Activated effector memory CD4-positive, alpha-beta T cell treated with Interleukin-2 at 50 U/mL for 16 hours (primary cell): ENCODE data around the gene BLOC1S2.
A peak's percentile ranks its signal among the peaks of the same experiment; 100 is the strongest.
"Not testable (repeated sequence)": the region's sequence is repeated elsewhere in the genome, so short reads cannot be mapped to it uniquely, and the experiment has no call there.

Experiments used
- DNase-seq: peaks from one replicate; pipeline ENCODE4 v3.0.0-alpha.2; 2020

The BLOC1S2 gene

GRCh38 chr10:100286051-100287033 is at the start of gene BLOC1S2:
Gene BLOC1S2 (minus strand): TSS chr10:100286680. CDS start chr10:100286659, 21 bp downstream.
- peak; percentile 83 for DNase-seq

- DNase-seq = no peak
These were observed 48.3 kb upstream of the BLOC1S2 start for GRCh38 chr10:100334762-100335161.

- DNase-seq = no peak
These were observed 47.4 kb upstream of the BLOC1S2 start for GRCh38 chr10:100333661-100334440.

- no peak for DNase-seq
These were observed 46.6 kb upstream of the BLOC1S2 start for GRCh38 chr10:100333106-100333505.

GRCh38 chr10:100330079-100330478 is 43.6 kb upstream of the BLOC1S2 start, which contains the start of gene PKD2L1:
Gene PKD2L1 (minus strand): TSS chr10:100330228. CDS start chr10:100330103, 125 bp downstream.
- DNase-seq = no peak

GRCh38 chr10:100328198-100328597 is 41.7 kb upstream of the BLOC1S2 start:
- no peak for DNase-seq

GRCh38 chr10:100327718-100328009 is 41.2 kb upstream of the BLOC1S2 start:
- DNase-seq = no peak

- no peak for DNase-seq
These were observed 40.7 kb upstream of the BLOC1S2 start for GRCh38 chr10:100327007-100327717.

- DNase-seq = no peak
These were observed 38.7 kb upstream of the BLOC1S2 start for GRCh38 chr10:100325158-100325557.

GRCh38 chr10:100319707-100320402 is 33.4 kb upstream of the BLOC1S2 start:
- DNase-seq = no peak

- DNase-seq = no peak
These were observed 31.7 kb upstream of the BLOC1S2 start for GRCh38 chr10:100318207-100318606.

GRCh38 chr10:100315615-100316014 is 29.1 kb upstream of the BLOC1S2 start:
- no peak for DNase-seq

- no peak for DNase-seq
These were observed 24.8 kb upstream of the BLOC1S2 start for GRCh38 chr10:100311298-100311697.

GRCh38 chr10:100307684-100308083 is 21.2 kb upstream of the BLOC1S2 start:
- no peak for DNase-seq

- no peak for DNase-seq
These were observed 20.4 kb upstream of the BLOC1S2 start for GRCh38 chr10:100306861-100307260.

- no peak for DNase-seq
These were observed 17.9 kb upstream of the BLOC1S2 start for GRCh38 chr10:100304414-100304813.

- DNase-seq = no peak
These were observed 17.3 kb upstream of the BLOC1S2 start for GRCh38 chr10:100303724-100304319.

GRCh38 chr10:100301123-100301522 is 14.6 kb upstream of the BLOC1S2 start:
- DNase-seq = not testable (repeated sequence)

- no peak for DNase-seq
These were observed 10.8 kb upstream of the BLOC1S2 start for GRCh38 chr10:100297242-100297641.

- no peak for DNase-seq
These were observed 6.6 kb upstream of the BLOC1S2 start for GRCh38 chr10:100293066-100293465.

- not testable (repeated sequence) for DNase-seq
These were observed 5.8 kb upstream of the BLOC1S2 start for GRCh38 chr10:100292300-100292699.

GRCh38 chr10:100291356-100291755 is 4.9 kb upstream of the BLOC1S2 start:
- DNase-seq = no peak
